NCI-H446 (cell line): Measurements from ENCODE around the gene ST6GALNAC4.
A peak's percentile ranks its signal among the peaks of the same experiment; 100 is the strongest.
"Not testable (repeated sequence)": the region's sequence is repeated elsewhere in the genome, so short reads cannot be mapped to it uniquely, and the experiment has no call there.

Source experiments
- DNase-seq, 2 experiments: peaks; one replicate each; lab custom pipeline; 2025; lab: John Stamatoyannopoulos, UW

Gene ST6GALNAC4

GRCh38 chr9:127885508-127886281 lies 31.1 kb downstream of the ST6GALNAC4 start:
- DNase-seq = no peak

DNA sequence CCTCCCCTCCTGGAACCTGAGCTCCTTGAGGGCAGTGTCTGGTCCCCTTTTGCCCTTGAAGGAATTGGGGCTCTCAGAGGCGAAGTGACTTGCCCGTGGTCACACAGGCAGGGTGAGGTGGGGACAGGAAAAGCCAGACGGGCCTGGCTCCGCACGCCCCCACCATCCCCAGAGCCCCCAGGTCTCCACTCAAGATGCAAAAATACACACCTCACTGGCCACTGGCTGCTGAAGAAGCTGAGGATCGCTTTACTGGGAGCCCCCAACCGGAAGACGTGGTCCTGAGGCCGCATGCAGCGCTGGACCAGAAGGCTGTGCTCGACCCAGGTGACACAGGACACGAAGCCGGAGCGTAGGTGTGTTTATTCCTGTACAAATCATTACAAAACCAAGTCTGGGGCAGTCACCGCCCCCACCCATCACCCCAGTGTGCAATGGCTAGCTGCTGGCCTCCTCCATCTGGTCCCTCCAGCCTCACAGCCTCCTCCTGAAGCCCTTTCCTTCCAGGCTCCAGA lies 31.8 kb downstream of the ST6GALNAC4 start:
- DNase-seq = no peak

GRCh38 chr9:127884427-127884911 lies 32.4 kb downstream of the ST6GALNAC4 start:
- DNase-seq = peak; percentile 6 to 73

DNA sequence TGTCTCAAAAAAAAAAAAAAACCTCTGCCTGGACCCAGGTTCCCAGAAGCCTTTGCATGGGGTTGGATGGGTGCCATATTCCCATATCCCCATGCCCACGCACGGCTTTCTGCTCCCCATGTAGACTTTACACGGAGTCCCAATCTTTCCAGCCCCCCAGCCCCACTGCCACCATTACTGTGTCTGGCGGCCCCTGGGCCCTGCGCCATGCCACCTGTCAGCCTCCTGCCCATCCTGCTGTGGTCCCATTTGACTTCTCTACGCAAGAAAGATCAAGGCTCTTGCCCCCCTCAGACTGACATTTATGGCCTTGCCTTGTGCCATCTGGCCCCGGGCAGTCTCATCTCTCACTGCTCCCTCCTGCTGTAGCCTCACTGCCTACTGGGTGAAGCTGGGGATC lies 32.9 kb downstream of the ST6GALNAC4 start:
- DNase-seq = peak; percentile 36 to 72

DNA sequence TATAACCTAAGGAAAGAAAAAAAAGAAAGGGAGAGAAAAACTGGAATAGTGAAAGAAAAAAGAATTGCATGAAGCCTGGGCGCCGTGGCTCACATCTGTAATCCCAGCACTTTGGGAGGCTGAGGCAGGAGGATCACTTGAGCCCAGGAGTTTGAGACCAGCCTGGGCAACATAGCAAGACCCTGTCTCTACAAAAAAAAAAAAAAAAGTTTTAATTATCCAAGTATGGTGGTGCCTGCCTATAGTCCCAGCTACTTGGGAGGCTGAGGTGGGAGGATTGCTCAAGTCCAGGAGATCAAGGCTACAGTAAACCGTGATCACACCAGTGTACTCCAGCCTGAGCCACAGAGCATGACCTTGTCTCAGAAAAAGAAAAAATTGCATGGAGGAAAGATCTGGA lies 35.1 kb downstream of the ST6GALNAC4 start:
- DNase-seq = not testable (repeated sequence)

DNA sequence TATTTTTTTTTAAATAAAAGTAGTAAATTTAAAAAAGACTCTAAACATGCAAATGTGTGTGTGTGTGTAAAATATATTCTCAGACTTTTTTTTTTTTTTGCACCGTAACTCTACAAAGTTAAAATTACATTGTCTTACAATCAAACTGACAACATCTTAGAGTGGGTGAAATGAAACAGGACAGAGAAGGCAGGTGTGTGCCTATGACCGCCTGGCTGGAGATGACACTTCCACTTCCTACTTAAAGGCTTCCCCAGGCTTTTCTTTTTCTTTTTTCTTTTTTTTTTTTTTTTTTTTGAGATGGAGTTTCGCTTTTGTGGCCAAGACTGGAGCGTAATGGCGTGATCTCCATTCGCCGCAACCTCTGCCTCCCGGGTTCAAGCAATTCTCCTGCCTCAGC lies 36.7 kb downstream of the ST6GALNAC4 start:
- DNase-seq = no peak

DNA sequence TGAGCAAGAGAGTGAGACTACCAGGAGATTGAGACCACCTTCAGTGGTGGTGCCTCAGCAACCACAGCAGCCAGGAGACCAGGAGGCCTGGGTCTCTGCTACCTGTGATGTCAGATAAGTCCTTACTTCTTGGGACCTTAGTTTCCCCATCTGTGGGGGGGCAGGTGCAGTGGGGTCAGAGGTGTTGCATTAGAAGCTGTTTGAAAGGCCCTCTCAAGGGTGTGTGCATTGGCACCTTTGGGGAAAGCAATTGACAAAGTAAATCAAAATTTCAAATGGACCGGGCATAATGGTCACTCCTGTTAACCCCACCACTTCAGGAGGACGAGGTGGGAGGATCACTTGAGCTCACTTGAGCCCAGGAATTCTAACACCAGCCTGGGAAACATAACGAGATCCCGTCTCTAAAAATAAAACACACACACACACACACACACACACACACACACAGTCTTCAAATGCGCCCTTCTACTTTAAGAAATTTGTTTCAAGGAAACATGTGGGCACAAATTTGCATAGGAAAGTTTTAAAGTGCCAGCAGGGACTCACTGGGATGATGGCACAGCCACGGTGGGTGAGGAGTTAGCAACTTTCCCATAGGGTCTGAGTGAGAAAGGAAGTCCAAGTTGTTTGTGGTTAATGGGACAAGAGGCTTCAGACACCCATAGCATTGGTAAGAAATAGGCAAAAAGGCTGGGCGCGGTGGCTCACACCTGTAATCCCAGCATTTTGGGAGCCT lies 38.0 kb downstream of the ST6GALNAC4 start:
- no peak for DNase-seq

DNA sequence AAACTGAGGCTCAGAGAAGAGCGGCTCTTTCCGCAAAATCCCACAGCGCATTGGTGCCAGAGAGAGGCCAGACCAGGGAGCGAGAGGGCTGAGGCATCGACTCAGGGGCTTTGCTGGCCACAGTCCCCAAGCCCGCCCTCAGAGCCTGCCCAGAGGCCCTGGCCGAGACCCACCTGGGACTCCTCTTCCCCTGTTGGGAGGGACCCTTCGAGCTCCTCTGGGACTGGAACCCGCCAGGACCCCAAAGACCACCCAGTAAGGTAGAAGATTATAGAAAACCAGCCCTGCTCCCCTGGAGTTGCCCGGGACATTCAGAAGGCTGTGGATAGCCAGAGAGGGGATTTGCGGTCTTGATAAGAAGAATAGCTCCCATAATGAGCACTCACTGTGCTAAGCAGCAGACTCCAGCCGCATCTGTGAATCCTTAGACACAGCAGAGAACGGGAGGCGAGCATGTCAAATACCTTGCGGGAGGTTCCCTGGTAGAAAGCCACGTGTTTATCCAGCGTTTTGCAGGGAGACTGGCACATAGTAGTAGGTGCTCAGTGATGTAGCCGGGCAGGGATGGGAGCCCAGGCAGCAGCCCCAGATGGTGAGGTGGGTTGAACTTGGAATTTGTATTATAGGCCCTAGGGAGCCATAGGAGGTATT lies 38.7 kb downstream of the ST6GALNAC4 start:
- no peak for DNase-seq

DNA sequence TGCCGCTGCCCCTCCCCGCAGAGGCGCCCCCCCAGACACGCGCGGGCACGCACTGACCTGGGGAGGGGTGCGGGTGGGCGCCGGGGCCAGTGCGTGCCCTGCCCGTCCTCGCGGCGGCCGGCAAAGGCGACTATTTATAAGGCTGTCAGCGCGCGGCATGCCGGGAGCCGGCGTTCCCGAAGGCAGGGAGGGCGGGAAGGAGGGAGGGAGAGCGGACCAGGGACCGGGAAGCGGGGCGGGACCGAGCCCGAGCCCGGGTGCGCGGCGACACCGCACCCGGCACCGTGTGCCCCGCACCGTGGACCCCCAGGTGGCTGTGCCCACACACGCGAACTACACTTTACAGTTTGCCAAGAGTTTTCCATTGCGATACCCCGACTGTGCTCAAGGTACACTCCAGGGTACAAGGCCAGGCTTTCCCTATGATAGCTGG lies 39.3 kb downstream of the ST6GALNAC4 start, which contains the start of gene AK1:
Gene AK1, minus strand, starts transcription at position 110 of the 433 bp plus-strand sequence. CDS start 3,058 bp downstream, outside the sequence.
- peak; percentile 12 to 59 for DNase-seq

DNA sequence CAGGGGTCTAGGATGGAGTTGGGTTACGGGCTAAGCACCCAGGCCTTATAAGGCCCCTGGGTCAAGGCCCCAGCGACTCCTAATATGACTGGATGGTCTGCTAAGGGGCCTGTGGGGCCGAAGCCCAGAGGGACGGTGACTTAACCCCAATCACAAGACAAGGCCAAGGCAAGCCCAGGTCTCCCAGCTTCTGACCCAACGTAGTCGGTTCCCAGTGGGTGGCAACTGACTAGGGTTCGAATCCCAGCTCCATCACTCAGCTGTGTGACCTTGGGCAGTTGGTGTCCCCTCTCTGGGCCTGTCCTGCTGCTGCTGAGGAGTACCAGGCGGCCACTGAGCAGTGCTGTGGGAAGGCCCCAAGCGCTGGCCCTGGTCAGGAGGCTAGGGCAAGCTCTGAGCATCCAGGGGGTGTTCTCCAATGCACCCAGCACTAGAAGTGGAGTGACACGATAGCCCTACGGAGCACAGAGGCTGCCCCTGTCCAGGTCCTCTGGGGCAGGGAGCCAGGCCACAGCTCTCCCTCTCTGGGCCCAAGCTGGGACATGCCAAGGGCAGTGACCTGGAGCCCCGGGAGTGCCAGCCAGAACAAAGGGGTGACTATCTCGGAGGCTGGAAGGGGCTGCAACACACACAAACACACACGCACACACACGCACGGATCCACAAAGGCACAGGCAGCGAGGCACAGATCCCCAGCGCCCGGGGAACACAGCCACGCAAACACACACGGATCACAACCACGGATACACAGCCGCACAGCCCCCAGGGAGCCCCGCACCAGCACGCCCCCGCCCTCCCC lies 39.9 kb downstream of the ST6GALNAC4 start:
- DNase-seq = no peak

GRCh38 chr9:127876026-127876763 lies 40.6 kb downstream of the ST6GALNAC4 start:
- no peak for DNase-seq

DNA sequence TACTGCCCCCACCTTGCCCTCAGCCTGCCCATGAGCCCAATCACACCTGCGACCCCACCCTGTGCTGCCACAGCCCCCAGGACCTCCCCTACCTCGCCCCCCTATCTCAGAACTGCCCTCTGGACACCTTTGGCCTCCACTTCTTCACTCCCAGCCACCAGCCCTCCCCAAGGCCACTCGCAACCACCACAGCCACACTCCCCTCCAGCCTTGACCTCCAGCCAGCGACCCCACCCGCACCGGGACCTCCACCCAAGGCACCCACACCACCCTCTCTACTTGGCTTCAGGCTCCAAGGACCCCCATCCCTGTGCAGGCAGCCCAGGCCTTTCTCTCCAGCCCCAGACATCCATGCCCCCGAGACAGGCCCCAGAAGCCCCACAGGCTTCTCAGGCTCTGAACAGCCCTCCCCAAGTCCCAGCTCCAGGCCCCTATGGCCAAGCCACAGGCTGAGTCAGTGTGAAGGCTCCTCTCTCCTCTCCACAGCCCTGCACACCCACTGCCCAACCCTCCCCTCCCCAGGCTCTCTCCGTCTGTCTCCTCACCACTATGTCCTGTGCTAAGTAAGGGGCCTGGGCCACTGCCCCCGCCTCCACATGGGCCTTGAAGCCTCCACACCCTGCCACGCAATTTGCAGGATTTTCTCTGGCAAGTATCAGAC lies 41.4 kb downstream of the ST6GALNAC4 start:
- DNase-seq = no peak

- no peak for DNase-seq
Measured at GRCh38 chr9:127874301-127875221, 42.3 kb downstream of the ST6GALNAC4 start.

- DNase-seq = no peak
Measured at GRCh38 chr9:127873886-127874285, 43.0 kb downstream of the ST6GALNAC4 start.

GRCh38 chr9:127873223-127873691 lies 43.6 kb downstream of the ST6GALNAC4 start:
- DNase-seq = no peak

DNA sequence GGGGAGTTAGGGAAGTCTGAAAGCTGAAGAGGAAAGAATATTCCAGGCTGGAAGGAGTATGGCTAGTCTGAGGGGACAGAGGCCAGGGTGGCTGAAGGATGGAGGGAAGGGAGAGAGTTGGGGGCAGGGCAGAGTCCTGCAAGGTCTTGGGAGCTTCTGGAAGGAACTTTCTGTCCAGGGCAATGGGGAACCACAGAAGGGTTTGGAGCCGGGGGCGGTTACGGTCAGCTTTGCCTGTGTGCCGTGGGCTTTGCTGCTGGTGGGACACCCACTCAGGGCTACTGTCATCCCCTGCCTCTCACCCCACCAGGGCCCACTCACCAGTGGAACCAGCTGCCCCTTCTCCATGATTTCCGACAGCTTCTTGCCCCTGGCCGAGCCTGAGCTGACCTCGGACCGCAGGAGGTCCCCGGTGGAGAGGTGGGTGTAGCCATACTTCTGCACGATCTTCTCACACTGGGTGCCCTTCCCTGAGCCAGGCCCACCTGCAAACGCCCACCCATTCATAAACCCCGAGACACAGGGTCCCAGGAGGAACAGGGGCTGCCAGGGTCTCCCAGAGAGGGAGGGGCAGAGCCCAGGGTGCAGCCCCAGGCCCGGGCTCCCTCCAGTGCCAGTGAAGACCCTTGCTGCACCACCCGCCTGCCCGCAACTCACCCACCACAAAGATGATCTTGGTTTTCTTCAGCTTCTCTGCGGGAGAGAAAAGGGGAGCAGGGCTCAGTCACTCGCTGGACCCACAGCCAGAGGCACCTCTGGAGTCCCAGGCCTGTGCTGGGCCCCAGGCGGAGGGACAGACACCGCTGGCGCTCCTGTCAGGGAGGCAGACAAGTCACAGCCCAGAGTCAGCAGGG lies 44.2 kb downstream of the ST6GALNAC4 start:
- no peak for DNase-seq

GRCh38 chr9:127871531-127871930 lies 45.3 kb downstream of the ST6GALNAC4 start:
- DNase-seq = no peak

DNA sequence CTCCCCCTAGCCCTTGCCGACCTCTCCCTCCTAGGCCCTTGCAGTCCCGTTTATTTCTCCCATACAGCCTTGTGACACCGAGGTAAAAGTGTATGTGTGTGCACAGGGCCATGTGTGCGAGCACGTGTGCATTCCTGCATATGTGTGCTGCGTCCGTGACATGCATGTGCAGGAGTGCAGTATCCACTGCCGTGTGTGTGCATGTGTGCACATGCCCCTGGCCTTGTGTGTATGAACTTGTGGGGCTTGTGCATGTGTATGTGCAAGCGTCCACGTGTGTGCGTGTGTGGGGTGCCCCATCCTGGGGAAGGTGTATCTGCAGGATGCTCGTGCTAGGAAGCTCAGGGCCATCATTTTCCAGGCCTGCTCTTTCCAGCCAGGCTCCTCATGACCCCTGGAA lies 46.0 kb downstream of the ST6GALNAC4 start:
- DNase-seq = no peak
